IMR-90 (cell line): ENCODE measurements around the gene TM9SF4. TPM values are rescaled to one million over a fixed set of nuclear protein-coding genes. Genes with fewer than 3 reads are reported as not detected.

Experiments used
- ATAC-seq: fragments of 200-7000 bp; cut with Tn5 transposase; 2 replicates; pipeline ENCODE4 v1.9.1; 2020; ENCODE audit warnings: low read depth, mild to moderate bottlenecking, moderate library complexity
- BruUV-seq: library from RNA; stranded (reverse); fragments of 400-500 nt; replicated peaks from 2 replicates; lab custom pipeline; 2021; lab: Mats Ljungman, UMichigan
- CTCF ChIA-PET: fragments of 300-600 bp; formaldehyde crosslinking; extraction: SDS; loops from one replicate; lab custom pipeline; 2021; ENCODE audit warnings: antibody characterized with exemption; lab: Yijun Ruan, JAX
- POLR2A ChIA-PET: fragments of 300-600 bp; sonication (Branson Sonifier 250); formaldehyde crosslinking; loops from one replicate; lab custom pipeline; 2022; ENCODE audit warnings: antibody characterized with exemption; ENCODE audit not compliant: unreplicated experiment; lab: Charles Lee
- DNase-seq: peaks from one replicate; pipeline ENCODE4 v3.0.0; 2013
- H2AFZ ChIP-seq: replicated peaks from 2 replicates; pipeline ENCODE3; 2013; ENCODE audit warnings: low read length, mild to moderate bottlenecking; ENCODE audit not compliant: poor library complexity
- H2AK5ac ChIP-seq: 2 replicates; pipeline ENCODE4 v1.6.1; 2013; ENCODE audit warnings: low read depth, low read length, inconsistent platforms
- H2AK9ac ChIP-seq: replicated peaks from 2 replicates; pipeline ENCODE3; 2013; ENCODE audit warnings: mild to moderate bottlenecking, low read depth, low read length, moderate library complexity; ENCODE audit not compliant: poor library complexity
- H2BK120ac ChIP-seq: 2 replicates; pipeline ENCODE4 v1.6.1; 2013; ENCODE audit warnings: low read depth, low read length, inconsistent platforms
- H2BK15ac ChIP-seq: 3 replicates; pipeline ENCODE4 v1.6.1; 2013; ENCODE audit warnings: low read depth, low read length, inconsistent platforms
- H2BK20ac ChIP-seq: 2 replicates; pipeline ENCODE4 v1.6.1; 2013; ENCODE audit warnings: low read depth, mild to moderate bottlenecking, inconsistent platforms, low read length, moderate library complexity
- H2BK5ac ChIP-seq: 2 replicates; pipeline ENCODE4 v1.6.1; 2013; ENCODE audit warnings: mild to moderate bottlenecking, low read depth, low read length, inconsistent platforms; ENCODE audit not compliant: poor library complexity, severe bottlenecking
- H3K14ac ChIP-seq: replicated peaks from 2 replicates; pipeline ENCODE4 v1.6.1; 2013; ENCODE audit warnings: low read depth, low read length, inconsistent platforms
- H3K18ac ChIP-seq: 2 replicates; pipeline ENCODE4 v1.6.1; 2013; ENCODE audit warnings: low read depth, low read length, control low read depth
- H3K23ac ChIP-seq: 2 replicates; pipeline ENCODE4 v1.6.1; 2013; ENCODE audit warnings: low read depth, low read length, inconsistent platforms
- H3K27ac ChIP-seq: 2 replicates; pipeline ENCODE4 v1.5.1; 2013; ENCODE audit warnings: mild to moderate bottlenecking, control low read depth, low read length; ENCODE audit not compliant: insufficient read depth
- H3K27me3 ChIP-seq: 2 replicates; pipeline ENCODE4 v1.6.1; 2013; ENCODE audit warnings: low read length; ENCODE audit not compliant: control insufficient read depth, insufficient read depth
- H3K36me3 ChIP-seq: 2 replicates; pipeline ENCODE4 v1.6.1; 2013; ENCODE audit warnings: low read length, mixed read lengths; ENCODE audit not compliant: control insufficient read depth, insufficient read depth
- H3K4ac ChIP-seq: 2 replicates; pipeline ENCODE4 v1.6.1; 2013; ENCODE audit warnings: low read depth, low read length, inconsistent platforms
- H3K4me1 ChIP-seq: 2 replicates; pipeline ENCODE4 v1.6.1; 2013; ENCODE audit warnings: low read length, mixed read lengths; ENCODE audit not compliant: control insufficient read depth, insufficient read depth
- H3K4me2 ChIP-seq: 2 replicates; pipeline ENCODE4 v1.6.1; 2013; ENCODE audit warnings: low read depth, mild to moderate bottlenecking, control low read depth, low read length, moderate library complexity
- H3K4me3 ChIP-seq: 2 replicates; pipeline ENCODE4 v1.5.1; 2013; ENCODE audit warnings: low read depth, mild to moderate bottlenecking, control low read depth, low read length, moderate library complexity; ENCODE audit not compliant: insufficient read depth
- H3K56ac ChIP-seq: 2 replicates; pipeline ENCODE4 v1.6.1; 2013; ENCODE audit warnings: low read length, inconsistent platforms; ENCODE audit not compliant: insufficient read depth; ENCODE audit errors: extremely low read depth
- H3K79me1 ChIP-seq, 2 experiments: 2 replicates each; pipeline ENCODE4 v1.6.1; 2013; ENCODE audit warnings: low read length in 2 of 2, inconsistent platforms in 1 of 2, low read depth in 1 of 2
- H3K9ac ChIP-seq: 2 replicates; pipeline ENCODE4 v1.6.1; 2013; ENCODE audit warnings: low read depth, low read length, control low read depth
- H3K9me1 ChIP-seq: 2 replicates; pipeline ENCODE4 v1.6.1; 2013; ENCODE audit warnings: low read length, inconsistent platforms; ENCODE audit not compliant: insufficient read depth
- H3K9me3 ChIP-seq: 2 replicates; pipeline ENCODE4 v1.6.1; 2013; ENCODE audit warnings: low read length; ENCODE audit not compliant: control insufficient read depth, insufficient read depth
- H4K20me1 ChIP-seq: 2 replicates; pipeline ENCODE4 v1.6.1; 2013; ENCODE audit warnings: low read length, inconsistent platforms; ENCODE audit not compliant: insufficient read depth
- H4K5ac ChIP-seq: 2 replicates; pipeline ENCODE4 v1.6.1; 2013; ENCODE audit warnings: mild to moderate bottlenecking, low read depth, low read length, control low read depth
- H4K8ac ChIP-seq, 2 experiments: 2 replicates each; pipeline ENCODE4 v1.6.1; 2013; ENCODE audit warnings: low read depth in 2 of 2, low read length in 2 of 2, control low read depth in 1 of 2, inconsistent platforms in 1 of 2
- H4K91ac ChIP-seq: 2 replicates; pipeline ENCODE4 v1.6.1; 2013; ENCODE audit warnings: low read depth, low read length, inconsistent platforms; ENCODE audit not compliant: insufficient read depth
- BHLHE40 ChIP-seq: fragments of 150-350 bp; IDR thresholded peaks from 2 replicates; pipeline ENCODE4 v1.6.1; 2016; ENCODE audit warnings: mild to moderate bottlenecking, low read depth, low read length
- CEBPB ChIP-seq: IDR thresholded peaks from 2 replicates; pipeline ENCODE4 v1.6.1; 2012; ENCODE audit warnings: low read depth, low read length, improper control_type of control experiment
- CHD1 ChIP-seq: IDR thresholded peaks from 2 replicates; pipeline ENCODE4 v1.6.1; 2012; ENCODE audit warnings: low read depth, low read length, improper control_type of control experiment
- FOS ChIP-seq: fragments of 150-350 bp; IDR thresholded peaks from 2 replicates; pipeline ENCODE4 v1.6.1; 2016; ENCODE audit warnings: low read depth, low read length
- MAFK ChIP-seq: IDR thresholded peaks from 2 replicates; pipeline ENCODE4 v1.6.1; 2012; ENCODE audit warnings: low read depth, low read length, improper control_type of control experiment
- MAZ ChIP-seq: IDR thresholded peaks from 2 replicates; pipeline ENCODE4 v1.6.1; 2012; ENCODE audit warnings: low read depth, mild to moderate bottlenecking, low read length, improper control_type of control experiment, moderate library complexity, borderline replicate concordance
- MXI1 ChIP-seq: IDR thresholded peaks from 2 replicates; pipeline ENCODE4 v1.6.1; 2012; ENCODE audit warnings: low read depth, mild to moderate bottlenecking, low read length, moderate library complexity, borderline replicate concordance
- NFE2L2 ChIP-seq: fragments of 150-350 bp; IDR thresholded peaks from 2 replicates; pipeline ENCODE4 v1.6.1; 2016; ENCODE audit warnings: low read depth, mild to moderate bottlenecking, low read length
- POLR2A ChIP-seq: IDR thresholded peaks from 2 replicates; pipeline ENCODE4 v1.6.1; 2012; ENCODE audit warnings: mild to moderate bottlenecking, low read depth, low read length
- RAD21 ChIP-seq: IDR thresholded peaks from 2 replicates; pipeline ENCODE4 v1.6.1; 2012; ENCODE audit warnings: low read length, improper control_type of control experiment
- RCOR1 ChIP-seq: IDR thresholded peaks from 2 replicates; pipeline ENCODE4 v1.6.1; 2012; ENCODE audit warnings: mild to moderate bottlenecking, low read length, improper control_type of control experiment; ENCODE audit not compliant: insufficient replicate concordance
- RFX5 ChIP-seq: IDR thresholded peaks from 2 replicates; pipeline ENCODE4 v1.8.0; 2012; ENCODE audit warnings: low read depth, mild to moderate bottlenecking, low read length, moderate library complexity
- SMC3 ChIP-seq: fragments of 150-350 bp; IDR thresholded peaks from 2 replicates; pipeline ENCODE4 v1.6.1; 2016; ENCODE audit warnings: low read depth, mild to moderate bottlenecking, antibody characterized with exemption, low read length, moderate library complexity
- USF2 ChIP-seq: fragments of 150-350 bp; IDR thresholded peaks from 2 replicates; pipeline ENCODE4 v1.6.1; 2017; ENCODE audit warnings: mild to moderate bottlenecking, antibody characterized with exemption, low read length, low read depth
- WGBS, 2 experiments: methylation state at CpG; one replicate each; pipeline versions ENCODE4 v1.1.5 to v1.1.7; 2013; ENCODE audit warnings: missing lambda C conversion rate in 2 of 2; ENCODE audit not compliant: insufficient read length in 1 of 2; ENCODE audit errors: extremely low coverage in 2 of 2; 5-methylcytosine and 5-hydroxymethylcytosine counted together
- dilution Hi-C: fragments of 300-500 bp; cut with HindIII; formaldehyde crosslinking; loops from one replicate; pipeline ENCODE4 v1.14.3; 2018; ENCODE audit warnings: low sequenced_read_pairs; ENCODE audit not compliant: unreplicated experiment
- in situ Hi-C: fragments of 300-500 bp; cut with MboI; formaldehyde crosslinking; loops from 3 replicates; pipeline ENCODE4 v1.14.3; 2019; ENCODE audit warnings: low sequenced_read_pairs, inconsistent platforms, mixed read lengths
- intact Hi-C: fragments of 100-400 bp; cut with micrococcal nuclease; formaldehyde crosslinking; loops from 2 replicates; pipeline ENCODE4 v1.10.0; 2022
- polyA plus RNA-seq, 3 experiments: library from polyadenylated mRNA; depleted of rRNA; stranded (reverse); fragments of >200 nt; gene quantifications; 2 replicates each; pipeline ENCODE4 v1.2.3, GENCODE V29; 2012; ENCODE audit warnings: low replicate concordance in 1 of 3
- total RNA-seq: library from RNA; depleted of rRNA; stranded (reverse); fragments of >200 nt; gene quantifications from 2 replicates; pipeline ENCODE4 v1.2.3, GENCODE V29; 2012
- TF ChIP-seq, protein P1 (sequence below): fragments of 150-350 bp; IDR thresholded peaks from 2 replicates; pipeline ENCODE4 v1.6.1; 2016; ENCODE audit warnings: low read depth, mild to moderate bottlenecking, low read length, moderate library complexity, borderline replicate concordance
- TF ChIP-seq, protein P2 (sequence below): conservative IDR thresholded peaks from 2 replicates; pipeline ENCODE4 v1.5.1; 2012; ENCODE audit warnings: mild to moderate bottlenecking, low read depth, low read length, improper control_type of control experiment

The TM9SF4 gene
- total and polyA plus RNA-seq, 2 of the 4 experiments (the other 2 are of a cell fraction) = 35.3 to 59.1 TPM

- Histone ChIP-seq H3K4me3 (no peak overlapping the region), H3K36me3 (peaks cover 53% of the 10 kb centered on the region), H2AK9ac (no peak overlapping the region), H3K23ac (no peak overlapping the region), H3K9me3 (no peaks in the 10 kb centered on the region), H4K91ac (no peak overlapping the region), H3K9me1 (peaks cover 20% of the 10 kb centered on the region; the same call in 1 of the 2 replicates), H3K27ac (no peak overlapping the region), H2BK5ac (no peak overlapping the region), H3K9ac (no peak overlapping the region), H3K18ac (no peak overlapping the region), H2BK15ac (no peak overlapping the region), H2AK5ac (no peak overlapping the region), H3K56ac (no peak overlapping the region), H2AFZ (no peak overlapping the region), H3K27me3 (no peaks in the 10 kb centered on the region), H3K4me1 (peaks cover 7% of the 10 kb centered on the region; the same call in 1 of the 2 replicates), H3K4ac (no peak overlapping the region), H3K14ac (no peak overlapping the region), H4K8ac (no peak overlapping the region), H3K4me2 (no peak overlapping the region), H4K20me1 (peaks cover 15% of the 10 kb centered on the region), H2BK20ac (no peak overlapping the region), H4K5ac (no peak overlapping the region), H3K79me1 (peaks cover 0 to 33% of the 10 kb centered on the region in 2 experiments; a peak in 2 of 4 replicates), H2BK120ac (no peak overlapping the region)
- no peak for DNase-seq
- ATAC-seq = no peak
- 87% methylated on average over 2 of the region's 6 CpGs; no CpG with 5 or more reads in 1 of the 2 experiments for WGBS, 2 experiments
- ChIA-PET POLR2A (no interaction called here), CTCF (no interaction called here)
- TF ChIP-seq MAFK = no peak
- TF ChIP-seq CEBPB = no peak
- TF ChIP-seq MAZ = no peak
- TF ChIP-seq USF2 = no peak
- no peak for TF ChIP-seq NFE2L2
- no peak for TF ChIP-seq CHD1
- TF ChIP-seq RFX5 = no peak
- no peak for TF ChIP-seq FOS
- TF ChIP-seq RCOR1 = no peak
- TF ChIP-seq, protein P1, sequence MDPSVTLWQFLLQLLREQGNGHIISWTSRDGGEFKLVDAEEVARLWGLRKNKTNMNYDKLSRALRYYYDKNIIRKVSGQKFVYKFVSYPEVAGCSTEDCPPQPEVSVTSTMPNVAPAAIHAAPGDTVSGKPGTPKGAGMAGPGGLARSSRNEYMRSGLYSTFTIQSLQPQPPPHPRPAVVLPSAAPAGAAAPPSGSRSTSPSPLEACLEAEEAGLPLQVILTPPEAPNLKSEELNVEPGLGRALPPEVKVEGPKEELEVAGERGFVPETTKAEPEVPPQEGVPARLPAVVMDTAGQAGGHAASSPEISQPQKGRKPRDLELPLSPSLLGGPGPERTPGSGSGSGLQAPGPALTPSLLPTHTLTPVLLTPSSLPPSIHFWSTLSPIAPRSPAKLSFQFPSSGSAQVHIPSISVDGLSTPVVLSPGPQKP = no peak
- TF ChIP-seq POLR2A = no peak
- no peak for TF ChIP-seq SMC3
- no peak for TF ChIP-seq MXI1
- TF ChIP-seq, protein P2, sequence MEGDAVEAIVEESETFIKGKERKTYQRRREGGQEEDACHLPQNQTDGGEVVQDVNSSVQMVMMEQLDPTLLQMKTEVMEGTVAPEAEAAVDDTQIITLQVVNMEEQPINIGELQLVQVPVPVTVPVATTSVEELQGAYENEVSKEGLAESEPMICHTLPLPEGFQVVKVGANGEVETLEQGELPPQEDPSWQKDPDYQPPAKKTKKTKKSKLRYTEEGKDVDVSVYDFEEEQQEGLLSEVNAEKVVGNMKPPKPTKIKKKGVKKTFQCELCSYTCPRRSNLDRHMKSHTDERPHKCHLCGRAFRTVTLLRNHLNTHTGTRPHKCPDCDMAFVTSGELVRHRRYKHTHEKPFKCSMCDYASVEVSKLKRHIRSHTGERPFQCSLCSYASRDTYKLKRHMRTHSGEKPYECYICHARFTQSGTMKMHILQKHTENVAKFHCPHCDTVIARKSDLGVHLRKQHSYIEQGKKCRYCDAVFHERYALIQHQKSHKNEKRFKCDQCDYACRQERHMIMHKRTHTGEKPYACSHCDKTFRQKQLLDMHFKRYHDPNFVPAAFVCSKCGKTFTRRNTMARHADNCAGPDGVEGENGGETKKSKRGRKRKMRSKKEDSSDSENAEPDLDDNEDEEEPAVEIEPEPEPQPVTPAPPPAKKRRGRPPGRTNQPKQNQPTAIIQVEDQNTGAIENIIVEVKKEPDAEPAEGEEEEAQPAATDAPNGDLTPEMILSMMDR = no peak
- no peak for TF ChIP-seq BHLHE40
- no peak for TF ChIP-seq RAD21
- intact Hi-C loops = no loop called here
- BruUV-seq = no TSS peak
- dilution Hi-C loops = no loop called here
- in situ Hi-C loops = no loop called here
These were observed 43.1 kb downstream of the TM9SF4 start for GRCh38 chr20:32152421-32153155.
